GM12878 (cell line): ENCODE measurements around the gene SIGLEC12. TPM values are rescaled to one million over a fixed set of nuclear protein-coding genes. Genes with fewer than 3 reads are reported as not detected.

Experiments
- ATAC-seq: fragments of 200-7000 bp; cut with Tn5 transposase; 3 replicates; pipeline ENCODE4 v1.9.1; 2020; ENCODE audit warnings: mild to moderate bottlenecking, moderate library complexity
- BruUV-seq: library from RNA; stranded (reverse); fragments of 400-500 nt; replicated peaks from 2 replicates; lab custom pipeline; 2021; lab: Mats Ljungman, UMichigan
- CTCF ChIA-PET: fragments of 300-600 bp; sonication (Branson Sonifier 250); formaldehyde crosslinking; extraction: SDS; loops from one replicate; lab custom pipeline; 2021; ENCODE audit warnings: inconsistent platforms; lab: Yijun Ruan, JAX
- POLR2A ChIA-PET: fragments of 350-600 bp; formaldehyde crosslinking; extraction: SDS; loops from one replicate; lab custom pipeline; 2021; ENCODE audit warnings: inconsistent platforms; lab: Charles Lee
- RAD21 ChIA-PET: fragments of 300-600 bp; sonication (Branson Sonifier 250); formaldehyde crosslinking; loops from one replicate; lab custom pipeline; 2023; ENCODE audit warnings: antibody characterized with exemption; ENCODE audit not compliant: unreplicated experiment; lab: Charles Lee
- SMC1A ChIA-PET: fragments of 300-600 bp; sonication (Branson Sonifier 250); formaldehyde crosslinking; loops from one replicate; lab custom pipeline; 2023; ENCODE audit not compliant: unreplicated experiment, uncharacterized antibody; lab: Charles Lee
- DNase-seq: peaks from one replicate; pipeline ENCODE4 v3.0.0-alpha.2; 2011; ENCODE audit warnings: low read depth, low spot score
- FAIRE-seq: peaks from 3 replicates; lab custom pipeline; 2011; peaks lifted over from hg19 to GRCh38; lab: Jason Lieb, UNC
- H2AFZ ChIP-seq: 2 replicates; pipeline ENCODE4 v1.6.0; 2011; ENCODE audit warnings: low read depth, low read length, control low read depth; ENCODE audit not compliant: control insufficient read depth
- H3K27ac ChIP-seq: 2 replicates; pipeline ENCODE4 v1.5.1; 2011; ENCODE audit warnings: control low read depth; ENCODE audit not compliant: control insufficient read depth, insufficient read depth
- H3K27me3 ChIP-seq, 2 experiments: replicated peaks in 1 of 2; 2 replicates each; pipeline versions ENCODE4 v1.6.0 to v1.6.1; 2011; ENCODE audit warnings: low read length in 1 of 2; ENCODE audit not compliant: control insufficient read depth in 2 of 2, insufficient read depth in 2 of 2
- H3K36me3 ChIP-seq, 2 experiments: 2 replicates each; pipeline ENCODE4 v1.5.1; 2011; ENCODE audit warnings: low read length in 1 of 2; ENCODE audit not compliant: control insufficient read depth in 2 of 2, insufficient read depth in 2 of 2
- H3K4me1 ChIP-seq: 2 replicates; pipeline ENCODE4 v1.6.1; 2011; ENCODE audit warnings: mild to moderate bottlenecking, low read length, moderate library complexity, mixed read lengths; ENCODE audit not compliant: control insufficient read depth, insufficient read depth
- H3K4me2 ChIP-seq: 2 replicates; pipeline ENCODE4 v1.6.0; 2011; ENCODE audit warnings: control low read depth; ENCODE audit not compliant: control insufficient read depth, insufficient read depth
- H3K4me3 ChIP-seq: fragments of 200-600 bp; sonication (generic); 2 replicates; pipeline ENCODE4 v1.5.1; 2016
- H3K79me2 ChIP-seq: 2 replicates; pipeline ENCODE4 v1.6.0; 2011; ENCODE audit warnings: low read length; ENCODE audit not compliant: control insufficient read depth, insufficient read depth
- H3K9ac ChIP-seq: 2 replicates; pipeline ENCODE4 v1.8.0; 2011; ENCODE audit warnings: low read length, control low read depth, mixed read lengths; ENCODE audit not compliant: control insufficient read depth, insufficient read depth
- H3K9me3 ChIP-seq: replicated peaks from 3 replicates; pipeline ENCODE4 v1.5.1; 2011; ENCODE audit warnings: mild to moderate bottlenecking, low read length; ENCODE audit not compliant: control insufficient read depth, insufficient read depth
- H4K20me1 ChIP-seq: 2 replicates; pipeline ENCODE4 v1.6.0; 2011; ENCODE audit not compliant: control insufficient read depth, insufficient read depth
- CBFB ChIP-seq: IDR thresholded peaks from 2 replicates; pipeline ENCODE4 v1.6.1; 2016; ENCODE audit warnings: antibody characterized with exemption, low read depth
- CEBPB ChIP-seq, 2 experiments: fragments of 150-350 bp in 1 of 2; IDR thresholded peaks; 2 replicates each; pipeline ENCODE4 v1.6.1; 2012 to 2014; ENCODE audit warnings: low read depth in 2 of 2, low read length in 2 of 2, borderline replicate concordance in 1 of 2, inconsistent platforms in 1 of 2
- CHD1 ChIP-seq: IDR thresholded peaks from 2 replicates; pipeline ENCODE4 v1.6.1; 2012; ENCODE audit warnings: low read depth, low read length, improper control_type of control experiment
- EP300 ChIP-seq, 2 experiments: fragments of 150-350 bp in 1 of 2; IDR thresholded peaks; 2 replicates each; pipeline ENCODE4 v1.6.1; 2011 to 2012; ENCODE audit warnings: low read depth in 2 of 2, low read length in 2 of 2, borderline replicate concordance in 1 of 2, improper control_type of control experiment in 1 of 2, inconsistent platforms in 1 of 2; ENCODE audit not compliant: control insufficient read depth in 1 of 2
- MEF2A ChIP-seq: IDR thresholded peaks from 2 replicates; pipeline ENCODE4 v1.6.1; 2011; ENCODE audit warnings: low read depth, mild to moderate bottlenecking, low read length, moderate library complexity; ENCODE audit not compliant: insufficient read depth
- MYC ChIP-seq: IDR thresholded peaks from 2 replicates; pipeline ENCODE4 v1.6.1; 2011; ENCODE audit warnings: mild to moderate bottlenecking, low read length, moderate library complexity, inconsistent platforms; ENCODE audit not compliant: insufficient read depth, insufficient replicate concordance, insufficient read length, severe bottlenecking
- PAX5 ChIP-seq: IDR thresholded peaks from 2 replicates; pipeline ENCODE4 v1.6.1; 2011; ENCODE audit warnings: low read depth, low read length, borderline replicate concordance
- RAD21 ChIP-seq: IDR thresholded peaks from 2 replicates; pipeline ENCODE4 v1.6.1; 2011; ENCODE audit warnings: mild to moderate bottlenecking, low read depth, low read length, moderate library complexity; ENCODE audit not compliant: insufficient read depth
- RB1 ChIP-seq: fragments of 450-650 bp; formaldehyde crosslinking; IDR thresholded peaks from 2 replicates; pipeline ENCODE4 v1.6.1; 2017; ENCODE audit warnings: mild to moderate bottlenecking, borderline replicate concordance
- RUNX3 ChIP-seq: IDR thresholded peaks from 2 replicates; pipeline ENCODE4 v1.6.1; 2012; ENCODE audit warnings: low read length, inconsistent platforms
- SIN3A ChIP-seq: IDR thresholded peaks from 2 replicates; pipeline ENCODE4 v1.6.1; 2012; ENCODE audit warnings: low read depth, low read length, improper control_type of control experiment
- SREBF1 ChIP-seq: IDR thresholded peaks from 2 replicates; pipeline ENCODE4 v1.6.1; 2012; ENCODE audit warnings: mild to moderate bottlenecking, low read length
- ZNF384 ChIP-seq: IDR thresholded peaks from 2 replicates; pipeline ENCODE4 v1.6.1; 2012; ENCODE audit warnings: low read depth, mild to moderate bottlenecking, low read length, improper control_type of control experiment, borderline replicate concordance
- ZNF622 ChIP-seq: fragments of 450-650 bp; IDR thresholded peaks from 2 replicates; pipeline ENCODE4 v1.6.1; 2017; ENCODE audit warnings: mild to moderate bottlenecking, inconsistent platforms
- WGBS: methylation state at CpG from one replicate; pipeline ENCODE4 v1.1.6; 2016; ENCODE audit warnings: low lambda C conversion rate; ENCODE audit not compliant: insufficient replicate concordance, insufficient coverage; ENCODE audit errors: missing lambda C conversion rate; 5-methylcytosine and 5-hydroxymethylcytosine counted together
- in situ Hi-C: fragments of 300-500 bp; cut with MboI; formaldehyde crosslinking; loops from 9 replicates; pipeline ENCODE4 v1.14.3; 2018; ENCODE audit warnings: mixed read lengths
- intact Hi-C: fragments of 100-400 bp; cut with micrococcal nuclease; formaldehyde crosslinking; loops from one replicate; pipeline ENCODE4 v1.14.2; 2022; ENCODE audit not compliant: unreplicated experiment
- polyA plus RNA-seq, 11 experiments: library from polyadenylated mRNA; depleted of rRNA in 4 of 11; unstranded in 6 of 11; stranded (reverse) in 5 of 11; fragments of >200 nt; fragmentation: Nextera tagmentation in 4 of 11; fragmentation: Illumina TruSeq in 1 of 11; extraction: Ambion mirVana in 4 of 11; extraction: Trizol in 1 of 11; gene quantifications; 1 replicate in 1 of 11; 2 replicates in 10 of 11; pipeline versions ENCODE4 v1.2.1 to v1.2.3, GENCODE V29; 2011 to 2016; ENCODE audit warnings: inconsistent platforms in 2 of 11, missing spikeins in 2 of 11, low read depth in 1 of 11
- total RNA-seq, 4 experiments: library from RNA; depleted of rRNA in 3 of 4; stranded (reverse); fragments of >200 nt in 3 of 4; fragmentation: Illumina TruSeq in 1 of 4; extraction: Trizol in 1 of 4; gene quantifications; 2 replicates each; pipeline versions ENCODE4 v1.2.1 to v1.2.3, GENCODE V29; 2013 to 2021
- TF ChIP-seq, protein P1 (sequence below): fragments of 450-650 bp; IDR thresholded peaks from 2 replicates; pipeline ENCODE4 v1.6.1; 2016; ENCODE audit warnings: mild to moderate bottlenecking
- TF ChIP-seq, protein P2 (sequence below): IDR thresholded peaks from 2 replicates; pipeline ENCODE4 v1.6.1; 2011; ENCODE audit warnings: low read depth, low read length, improper control_type of control experiment, borderline replicate concordance
- TF ChIP-seq, protein P3 (sequence below): fragments of 450-650 bp; formaldehyde crosslinking; IDR thresholded peaks from 2 replicates; pipeline ENCODE4 v1.5.0; 2022; ENCODE audit warnings: mild to moderate bottlenecking, missing genetic modification characterization
- TF ChIP-seq, protein P4 (sequence below): fragments of 450-650 bp; IDR thresholded peaks from 2 replicates; pipeline ENCODE4 v1.6.1; 2017; ENCODE audit warnings: low read depth, mild to moderate bottlenecking, moderate library complexity

The SIGLEC12 gene
- total and polyA plus RNA-seq, 10 of the 15 experiments (the other 5 are each of a cell fraction or from before 2014, with no cell fraction given), result 0.03 to 0.18 (median 0.06) TPM; not detected in 5

DNA sequence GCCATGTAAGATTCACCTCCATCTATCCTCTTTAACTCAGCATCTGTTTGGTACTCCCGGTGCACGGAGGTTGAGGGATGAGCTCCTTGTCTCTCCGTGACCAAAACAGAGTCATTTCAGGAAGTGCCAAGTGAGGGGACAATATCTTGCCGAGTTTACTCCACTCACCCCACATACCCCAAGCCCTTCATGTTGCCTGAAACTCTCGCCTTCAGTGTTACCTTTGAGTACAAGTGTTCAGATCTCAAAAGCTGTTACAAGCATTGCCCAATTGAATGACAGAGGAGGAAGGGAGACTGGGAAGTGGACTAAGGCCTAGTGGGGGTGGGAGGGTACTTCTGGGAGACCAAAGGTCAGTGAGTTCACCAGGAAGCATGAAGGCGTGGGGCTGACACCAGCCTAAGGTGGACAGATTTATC is 6.0 kb upstream of the SIGLEC12 start:
- no peak overlapping the region for H2AFZ ChIP-seq
- SMC1A ChIA-PET, result no interaction called here
- no peaks in the 10 kb centered on the region for H3K4me1 ChIP-seq
- no peak overlapping the region for H3K9ac ChIP-seq
- H4K20me1 ChIP-seq, result no peaks in the 10 kb centered on the region
- H3K4me2 ChIP-seq, result no peak overlapping the region
- intact Hi-C loops, result no loop called here
- in situ Hi-C loops, result no loop called here
- RAD21 ChIA-PET, result no interaction called here
- H3K36me3 ChIP-seq, result no peaks in the 10 kb centered on the region
- DNase-seq, result no peak
- 22% methylated on average over 6 of the region's 6 CpGs for WGBS
- no peak for FAIRE-seq
- no peaks in the 10 kb centered on the region; the same call in 2 of the 3 replicates for H3K9me3 ChIP-seq
- peaks cover 0 to 4% of the 10 kb centered on the region in 2 experiments; a peak in 1 of 4 replicates for H3K27me3 ChIP-seq
- no peak overlapping the region for H3K4me3 ChIP-seq
- no TSS peak for BruUV-seq
- no peak overlapping the region for H3K27ac ChIP-seq
- H3K79me2 ChIP-seq, result no peaks in the 10 kb centered on the region
- CTCF ChIA-PET, result interaction anchor here (0.9 to 6.9 kb wide), 6 partner anchors 8 to 153 kb away, joined by 3 to 39 read pairs (median 9); no protein-coding TSS in a partner anchor
- no peak for ATAC-seq
- POLR2A ChIA-PET, result no interaction called here
- TF ChIP-seq, protein P1, sequence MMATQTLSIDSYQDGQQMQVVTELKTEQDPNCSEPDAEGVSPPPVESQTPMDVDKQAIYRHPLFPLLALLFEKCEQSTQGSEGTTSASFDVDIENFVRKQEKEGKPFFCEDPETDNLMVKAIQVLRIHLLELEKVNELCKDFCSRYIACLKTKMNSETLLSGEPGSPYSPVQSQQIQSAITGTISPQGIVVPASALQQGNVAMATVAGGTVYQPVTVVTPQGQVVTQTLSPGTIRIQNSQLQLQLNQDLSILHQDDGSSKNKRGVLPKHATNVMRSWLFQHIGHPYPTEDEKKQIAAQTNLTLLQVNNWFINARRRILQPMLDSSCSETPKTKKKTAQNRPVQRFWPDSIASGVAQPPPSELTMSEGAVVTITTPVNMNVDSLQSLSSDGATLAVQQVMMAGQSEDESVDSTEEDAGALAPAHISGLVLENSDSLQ, result no peak
- TF ChIP-seq RB1 (no peak), RAD21 (no peak), RUNX3 (no peak), CBFB (no peak), PAX5 (no peak), ZNF622 (no peak), CEBPB (IDR thresholded peaks at IDR 0.05; ENCODE audit: borderline replicate concordance in 1 of 2, low read depth in 2 of 2, low read length in 2 of 2) (no peak), MEF2A (no peak), MYC (no peak), CHD1 (no peak), EP300 (IDR thresholded peaks at IDR 0.05; ENCODE audit: borderline replicate concordance in 1 of 2, control insufficient read depth in 1 of 2, low read depth in 2 of 2, low read length in 2 of 2) (no peak), SIN3A (no peak), SREBF1 (no peak), ZNF384 (no peak)
- TF ChIP-seq, protein P2, sequence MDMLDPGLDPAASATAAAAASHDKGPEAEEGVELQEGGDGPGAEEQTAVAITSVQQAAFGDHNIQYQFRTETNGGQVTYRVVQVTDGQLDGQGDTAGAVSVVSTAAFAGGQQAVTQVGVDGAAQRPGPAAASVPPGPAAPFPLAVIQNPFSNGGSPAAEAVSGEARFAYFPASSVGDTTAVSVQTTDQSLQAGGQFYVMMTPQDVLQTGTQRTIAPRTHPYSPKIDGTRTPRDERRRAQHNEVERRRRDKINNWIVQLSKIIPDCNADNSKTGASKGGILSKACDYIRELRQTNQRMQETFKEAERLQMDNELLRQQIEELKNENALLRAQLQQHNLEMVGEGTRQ, result no peak
- TF ChIP-seq, protein P3, sequence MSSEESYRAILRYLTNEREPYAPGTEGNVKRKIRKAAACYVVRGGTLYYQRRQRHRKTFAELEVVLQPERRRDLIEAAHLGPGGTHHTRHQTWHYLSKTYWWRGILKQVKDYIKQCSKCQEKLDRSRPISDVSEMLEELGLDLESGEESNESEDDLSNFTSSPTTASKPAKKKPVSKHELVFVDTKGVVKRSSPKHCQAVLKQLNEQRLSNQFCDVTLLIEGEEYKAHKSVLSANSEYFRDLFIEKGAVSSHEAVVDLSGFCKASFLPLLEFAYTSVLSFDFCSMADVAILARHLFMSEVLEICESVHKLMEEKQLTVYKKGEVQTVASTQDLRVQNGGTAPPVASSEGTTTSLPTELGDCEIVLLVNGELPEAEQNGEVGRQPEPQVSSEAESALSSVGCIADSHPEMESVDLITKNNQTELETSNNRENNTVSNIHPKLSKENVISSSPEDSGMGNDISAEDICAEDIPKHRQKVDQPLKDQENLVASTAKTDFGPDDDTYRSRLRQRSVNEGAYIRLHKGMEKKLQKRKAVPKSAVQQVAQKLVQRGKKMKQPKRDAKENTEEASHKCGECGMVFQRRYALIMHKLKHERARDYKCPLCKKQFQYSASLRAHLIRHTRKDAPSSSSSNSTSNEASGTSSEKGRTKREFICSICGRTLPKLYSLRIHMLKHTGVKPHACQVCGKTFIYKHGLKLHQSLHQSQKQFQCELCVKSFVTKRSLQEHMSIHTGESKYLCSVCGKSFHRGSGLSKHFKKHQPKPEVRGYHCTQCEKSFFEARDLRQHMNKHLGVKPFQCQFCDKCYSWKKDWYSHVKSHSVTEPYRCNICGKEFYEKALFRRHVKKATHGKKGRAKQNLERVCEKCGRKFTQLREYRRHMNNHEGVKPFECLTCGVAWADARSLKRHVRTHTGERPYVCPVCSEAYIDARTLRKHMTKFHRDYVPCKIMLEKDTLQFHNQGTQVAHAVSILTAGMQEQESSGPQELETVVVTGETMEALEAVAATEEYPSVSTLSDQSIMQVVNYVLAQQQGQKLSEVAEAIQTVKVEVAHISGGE (CRISPR knock-in tag), result no peak
- TF ChIP-seq, protein P4, sequence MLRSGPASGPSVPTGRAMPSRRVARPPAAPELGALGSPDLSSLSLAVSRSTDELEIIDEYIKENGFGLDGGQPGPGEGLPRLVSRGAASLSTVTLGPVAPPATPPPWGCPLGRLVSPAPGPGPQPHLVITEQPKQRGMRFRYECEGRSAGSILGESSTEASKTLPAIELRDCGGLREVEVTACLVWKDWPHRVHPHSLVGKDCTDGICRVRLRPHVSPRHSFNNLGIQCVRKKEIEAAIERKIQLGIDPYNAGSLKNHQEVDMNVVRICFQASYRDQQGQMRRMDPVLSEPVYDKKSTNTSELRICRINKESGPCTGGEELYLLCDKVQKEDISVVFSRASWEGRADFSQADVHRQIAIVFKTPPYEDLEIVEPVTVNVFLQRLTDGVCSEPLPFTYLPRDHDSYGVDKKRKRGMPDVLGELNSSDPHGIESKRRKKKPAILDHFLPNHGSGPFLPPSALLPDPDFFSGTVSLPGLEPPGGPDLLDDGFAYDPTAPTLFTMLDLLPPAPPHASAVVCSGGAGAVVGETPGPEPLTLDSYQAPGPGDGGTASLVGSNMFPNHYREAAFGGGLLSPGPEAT, result no peak
